Neural progenitor cell (in vitro differentiated cells): ENCODE measurements around the gene GPX7. TPM values are rescaled to one million over a fixed set of nuclear protein-coding genes. Genes with fewer than 3 reads are reported as not detected.

Experiments
- DNase-seq: peaks from one replicate; pipeline ENCODE4 v3.0.0-alpha.2; 2016; ENCODE audit warnings: low spot score
- H2AFZ ChIP-seq: fragments of 200-600 bp; sonication (generic); replicated peaks from 2 replicates; pipeline ENCODE4 v1.6.1; 2016; ENCODE audit warnings: antibody characterized with exemption
- H3F3A ChIP-seq: fragments of 200-600 bp; sonication (generic); 2 replicates; pipeline ENCODE4 v1.6.1; 2016; ENCODE audit warnings: antibody characterized with exemption, low read depth
- H3K27ac ChIP-seq: fragments of 200-600 bp; sonication (generic); 2 replicates; pipeline ENCODE4 v1.5.1; 2016; ENCODE audit warnings: mild to moderate bottlenecking
- H3K27me3 ChIP-seq: fragments of 200-600 bp; sonication (generic); 2 replicates; pipeline ENCODE4 v1.6.1; 2016; ENCODE audit warnings: mild to moderate bottlenecking, moderate library complexity
- H3K36me3 ChIP-seq: fragments of 200-600 bp; sonication (generic); 2 replicates; pipeline ENCODE4 v1.5.1; 2016
- H3K4me1 ChIP-seq: fragments of 200-600 bp; sonication (generic); 2 replicates; pipeline ENCODE4 v1.6.1; 2016; ENCODE audit warnings: mixed run types
- H3K4me2 ChIP-seq: fragments of 200-600 bp; sonication (generic); 2 replicates; pipeline ENCODE4 v1.6.1; 2016
- H3K4me3 ChIP-seq: fragments of 200-600 bp; sonication (generic); 2 replicates; pipeline ENCODE4 v1.5.1; 2016
- H3K79me2 ChIP-seq: fragments of 200-600 bp; sonication (generic); 2 replicates; pipeline ENCODE4 v1.6.1; 2016; ENCODE audit warnings: low read depth
- H3K9ac ChIP-seq: fragments of 200-600 bp; sonication (generic); 2 replicates; pipeline ENCODE4 v1.6.1; 2016
- H3K9me3 ChIP-seq: fragments of 200-600 bp; sonication (generic); 2 replicates; pipeline ENCODE4 v1.5.1; 2016; ENCODE audit warnings: low read depth
- H4K20me1 ChIP-seq: fragments of 200-600 bp; sonication (generic); 2 replicates; pipeline ENCODE4 v1.6.1; 2016; ENCODE audit warnings: low read depth
- H3K27ac Mint-ChIP-seq: 3 replicates; pipeline ENCODE4 v1.8.0; 2021; ENCODE audit warnings: mixed read lengths
- H3K27me3 Mint-ChIP-seq: 2 replicates; pipeline ENCODE4 v1.8.0; 2022; ENCODE audit warnings: low read depth, mild to moderate bottlenecking, inconsistent platforms, moderate library complexity, mixed read lengths; ENCODE audit not compliant: insufficient read depth
- H3K36me3 Mint-ChIP-seq: 3 replicates; pipeline ENCODE4 v1.8.0; 2021; ENCODE audit warnings: mixed read lengths
- H3K4me1 Mint-ChIP-seq: 3 replicates; pipeline ENCODE4 v1.8.0; 2021; ENCODE audit warnings: mixed read lengths
- H3K4me3 Mint-ChIP-seq: 3 replicates; pipeline ENCODE4 v1.8.0; 2021; ENCODE audit warnings: mild to moderate bottlenecking, moderate library complexity, mixed read lengths
- H3K9me3 Mint-ChIP-seq: 3 replicates; pipeline ENCODE4 v1.8.0; 2020; ENCODE audit warnings: mixed read lengths
- CTCF ChIP-seq: fragments of 200-600 bp; sonication (generic); IDR thresholded peaks from 2 replicates; pipeline ENCODE4 v1.5.1; 2017; ENCODE audit warnings: antibody characterized with exemption, mild to moderate bottlenecking
- EZH2 ChIP-seq: fragments of 200-600 bp; sonication (generic); IDR thresholded peaks from 2 replicates; pipeline ENCODE4 v1.6.1; 2017; ENCODE audit warnings: antibody characterized with exemption, mild to moderate bottlenecking, moderate library complexity
- EZH2phosphoT487 ChIP-seq: fragments of 200-600 bp; sonication (generic); IDR thresholded peaks from 2 replicates; pipeline ENCODE4 v1.6.1; 2017; ENCODE audit warnings: antibody characterized with exemption
- total RNA-seq: library from RNA; depleted of rRNA; stranded (reverse); fragments of >200 nt; gene quantifications from 2 replicates; pipeline ENCODE4 v1.2.3, GENCODE V29; 2015; ENCODE audit warnings: low replicate concordance

GPX7 gene
- total RNA-seq, 1 donor from 2014 or later, result 21.9 TPM

GRCh38 chr1:52627028-52627427 lies 24.9 kb downstream of the GPX7 start:
- H3K4me2 ChIP-seq, result no peak overlapping the region
- H3K27ac ChIP-seq, result no peak overlapping the region
- Mint-ChIP-seq H3K9me3 (peaks cover 14% of the 10 kb centered on the region), H3K4me1 (peaks cover 28% of the 10 kb centered on the region), H3K27me3 (peaks cover 8% of the 10 kb centered on the region), H3K4me3 (no peak overlapping the region), H3K27ac (no peak overlapping the region), H3K36me3 (no peaks in the 10 kb centered on the region)
- H3F3A ChIP-seq, result peaks cover 12% of the 10 kb centered on the region
- no peak overlapping the region for H3K4me3 ChIP-seq
- H3K27me3 ChIP-seq, result peaks cover 15% of the 10 kb centered on the region
- H3K79me2 ChIP-seq, result no peaks in the 10 kb centered on the region
- no peaks in the 10 kb centered on the region for H3K9me3 ChIP-seq
- H3K4me1 ChIP-seq, result peaks cover 11% of the 10 kb centered on the region
- H3K36me3 ChIP-seq, result no peaks in the 10 kb centered on the region
- H3K9ac ChIP-seq, result no peak overlapping the region
- no peaks in the 10 kb centered on the region for H4K20me1 ChIP-seq
- DNase-seq, result no peak
- TF ChIP-seq EZH2, result no peak
- no peak for TF ChIP-seq CTCF
- no peak for TF ChIP-seq EZH2phosphoT487
- H2AFZ ChIP-seq, result no peak overlapping the region

GRCh38 chr1:52628614-52629324 lies 26.6 kb downstream of the GPX7 start:
- H3K27me3 Mint-ChIP-seq, result peaks cover 14% of the 10 kb centered on the region
- H3K4me2 ChIP-seq, result peak overlapping the region; percentile 53

GRCh38 chr1:52629325-52629643 lies 27.1 kb downstream of the GPX7 start:
- no peak overlapping the region for H3K27ac ChIP-seq
- peaks cover 42% of the 10 kb centered on the region for H3K4me1 Mint-ChIP-seq
- peak overlapping the region; percentile 53 for H3K27ac Mint-ChIP-seq
- no peak for TF ChIP-seq CTCF
- no peak for TF ChIP-seq EZH2
- TF ChIP-seq EZH2phosphoT487, result no peak
- H3K9ac ChIP-seq, result no peak overlapping the region
- peaks cover 19% of the 10 kb centered on the region for H3K27me3 Mint-ChIP-seq
- H3K36me3 ChIP-seq, result no peaks in the 10 kb centered on the region
- H3F3A ChIP-seq, result peaks cover 20% of the 10 kb centered on the region
- peak overlapping the region; percentile 84 for H2AFZ ChIP-seq
- peaks cover 17% of the 10 kb centered on the region for H3K4me1 ChIP-seq
- H3K4me3 ChIP-seq, result no peak overlapping the region
- H4K20me1 ChIP-seq, result no peaks in the 10 kb centered on the region
- H3K4me3 Mint-ChIP-seq, result peak overlapping the region; percentile 73
- DNase-seq, result peak; percentile 90
- no peaks in the 10 kb centered on the region for H3K79me2 ChIP-seq
- peaks cover 8% of the 10 kb centered on the region for H3K9me3 Mint-ChIP-seq
- no peaks in the 10 kb centered on the region for H3K9me3 ChIP-seq
- peak overlapping the region; percentile 53 for H3K4me2 ChIP-seq
- no peaks in the 10 kb centered on the region for H3K36me3 Mint-ChIP-seq
- peaks cover 37% of the 10 kb centered on the region for H3K27me3 ChIP-seq

More at GRCh38 chr1:52628614-52629324, 26.6 kb downstream of the GPX7 start:
- Mint-ChIP-seq H3K9me3 (peaks cover 7% of the 10 kb centered on the region), H3K27ac (peak overlapping the region; percentile 53), H3K4me1 (peaks cover 37% of the 10 kb centered on the region), H3K4me3 (peak overlapping the region; percentile 73), H3K36me3 (no peaks in the 10 kb centered on the region)
- peaks cover 32% of the 10 kb centered on the region for H3K27me3 ChIP-seq
- H2AFZ ChIP-seq, result peak overlapping the region; percentile 84
- H3K27ac ChIP-seq, result no peak overlapping the region
- no peak overlapping the region for H3K9ac ChIP-seq
- DNase-seq, result no peak
- TF ChIP-seq EZH2 (no peak), EZH2phosphoT487 (no peak), CTCF (no peak)
- H3K4me3 ChIP-seq, result no peak overlapping the region
- no peaks in the 10 kb centered on the region for H4K20me1 ChIP-seq
- H3K4me1 ChIP-seq, result peaks cover 17% of the 10 kb centered on the region
- H3K36me3 ChIP-seq, result no peaks in the 10 kb centered on the region
- H3K9me3 ChIP-seq, result no peaks in the 10 kb centered on the region
- no peaks in the 10 kb centered on the region for H3K79me2 ChIP-seq
- peaks cover 19% of the 10 kb centered on the region for H3F3A ChIP-seq
